ENCODE results near the gene POC5. TPM values are rescaled to one million over a fixed set of nuclear protein-coding genes. Genes with fewer than 3 reads are reported as not detected.

POC5 gene
- total RNA-seq, 1 donor from 2014 or later: 19.0 TPM

DNA sequence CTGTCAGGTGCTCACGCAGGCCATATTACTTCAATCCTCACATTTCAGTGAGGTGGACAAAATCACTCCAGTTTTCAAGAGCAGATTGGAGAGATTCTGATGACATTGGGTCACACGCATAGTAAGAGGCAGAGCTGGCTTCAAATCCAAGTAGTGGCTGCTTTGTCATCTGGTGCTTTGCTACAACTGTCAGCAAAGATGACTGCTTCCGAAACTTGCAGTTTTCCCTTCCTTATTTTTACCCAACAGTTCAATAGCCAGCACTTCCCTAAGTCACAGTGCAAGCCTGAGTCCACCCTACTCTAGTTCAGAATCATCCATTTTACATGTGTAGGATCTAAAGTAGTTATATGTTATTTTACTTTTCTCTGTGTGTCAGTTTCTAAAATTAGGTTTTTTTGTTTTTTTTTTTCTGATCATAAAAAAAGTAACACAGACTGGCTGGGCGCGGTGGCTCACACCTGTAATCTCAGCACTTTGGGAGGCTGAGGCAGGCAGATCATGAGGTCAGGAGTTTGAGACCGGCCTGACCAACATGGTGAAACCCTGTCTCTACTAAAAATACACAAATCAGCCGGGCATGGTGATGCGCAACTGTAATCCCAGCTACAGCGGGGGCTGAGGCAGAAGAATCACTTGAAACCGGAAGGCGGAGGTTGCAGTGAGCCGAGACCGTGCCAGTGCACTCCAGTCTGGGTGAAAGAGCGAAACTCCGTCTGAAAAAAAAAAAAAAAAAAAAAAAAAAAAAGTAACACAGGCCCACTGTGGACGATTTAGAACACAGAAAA is 56.4 kb downstream of the POC5 start:
- no peak for DNase-seq (ENCODE audit: low spot score)

DNA sequence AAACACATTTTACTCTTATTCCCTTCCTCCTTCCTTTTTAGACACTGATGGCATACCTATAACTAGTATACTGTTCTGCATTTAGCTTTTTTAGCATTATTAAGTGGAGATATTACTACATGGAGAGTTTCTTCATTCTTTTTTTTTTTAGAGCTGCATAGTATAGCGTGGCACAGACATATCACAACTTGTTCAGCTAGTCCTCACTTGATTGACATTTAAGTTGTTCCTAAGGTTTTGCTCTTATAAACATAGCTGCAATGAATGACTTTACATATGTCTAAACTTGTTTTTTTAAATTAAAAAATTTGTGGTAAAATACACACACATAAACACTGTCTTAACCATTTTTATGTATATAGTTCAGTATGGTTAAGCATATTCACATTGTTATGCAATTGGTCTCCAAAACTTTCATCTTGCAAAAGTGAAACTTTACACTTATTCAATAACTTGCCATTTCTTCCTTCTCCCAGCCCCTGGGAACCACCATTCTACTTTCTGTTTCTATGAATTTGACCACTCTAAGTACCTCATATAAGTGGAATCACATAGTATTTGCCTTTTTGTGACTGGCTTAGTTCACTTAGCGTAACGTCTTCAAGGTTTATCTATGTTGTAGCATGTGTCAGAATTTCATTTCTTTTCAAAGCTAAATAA is 57.3 kb downstream of the POC5 start:
- DNase-seq (ENCODE audit: low spot score): no peak

DNA sequence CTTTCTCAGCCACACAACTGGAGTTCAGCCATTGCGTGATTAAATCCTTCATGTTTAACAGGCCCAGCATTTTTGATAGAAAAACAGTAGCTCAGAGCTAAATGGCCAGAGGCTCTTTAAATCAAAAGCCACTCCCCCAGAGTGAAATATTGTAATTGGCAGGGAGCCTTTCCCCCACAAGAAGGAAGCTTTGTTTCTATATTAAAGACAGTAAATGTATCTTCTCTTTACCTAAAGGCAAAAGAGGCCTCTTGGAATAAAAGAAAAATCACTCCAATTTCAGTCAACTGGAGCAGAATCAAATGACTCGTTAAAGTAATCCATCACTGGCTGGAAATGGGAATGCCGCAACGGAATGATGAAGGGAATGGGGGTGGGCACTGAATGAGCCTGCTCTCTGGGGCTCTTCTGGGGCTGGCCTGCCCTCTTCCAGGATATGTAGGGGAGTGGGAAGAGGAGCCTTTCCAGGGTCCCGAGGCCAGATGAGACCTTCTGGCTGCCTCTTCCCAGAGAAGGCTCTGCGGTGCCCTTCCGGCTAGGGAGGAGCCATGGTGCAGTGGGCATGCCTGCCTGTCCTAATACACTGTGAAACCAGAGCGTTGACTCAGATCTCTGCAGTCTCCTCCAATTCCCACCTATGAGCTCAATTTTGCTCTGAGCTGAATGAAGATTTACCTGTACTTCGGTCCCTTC is 60.8 kb downstream of the POC5 start:
- peak; percentile 54 for DNase-seq (ENCODE audit: low spot score)

DNA sequence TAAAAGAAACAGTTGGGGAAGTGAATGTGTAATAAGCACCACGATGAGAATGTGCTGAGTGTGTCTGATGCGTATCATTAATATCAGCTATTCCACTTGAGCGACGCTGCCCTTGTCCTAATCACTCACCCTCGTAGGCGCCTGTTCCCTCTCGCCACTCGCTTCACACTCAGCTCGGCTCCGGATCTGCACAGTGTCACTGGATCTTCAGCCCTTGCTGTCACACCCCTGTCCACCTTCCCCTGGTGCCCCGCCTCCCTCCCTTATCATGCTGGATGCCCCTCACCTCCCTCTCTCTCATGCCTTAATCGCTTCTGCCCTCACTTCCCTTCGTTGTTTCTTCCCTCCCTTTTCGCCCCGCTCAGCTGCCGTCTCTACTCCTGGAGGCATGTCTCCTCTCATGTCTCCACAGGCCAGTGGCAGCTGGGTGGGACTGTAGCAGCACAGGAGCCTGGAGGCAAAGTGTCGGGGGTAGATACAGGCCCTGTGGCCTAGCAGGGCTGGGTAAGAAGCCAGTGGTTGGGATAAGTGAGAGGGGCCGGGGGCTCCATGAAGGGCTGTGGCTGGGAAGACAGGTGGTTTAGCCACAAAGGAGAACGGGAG is 62.4 kb downstream of the POC5 start:
- peak; percentile 56 for DNase-seq (ENCODE audit: low spot score)

DNA sequence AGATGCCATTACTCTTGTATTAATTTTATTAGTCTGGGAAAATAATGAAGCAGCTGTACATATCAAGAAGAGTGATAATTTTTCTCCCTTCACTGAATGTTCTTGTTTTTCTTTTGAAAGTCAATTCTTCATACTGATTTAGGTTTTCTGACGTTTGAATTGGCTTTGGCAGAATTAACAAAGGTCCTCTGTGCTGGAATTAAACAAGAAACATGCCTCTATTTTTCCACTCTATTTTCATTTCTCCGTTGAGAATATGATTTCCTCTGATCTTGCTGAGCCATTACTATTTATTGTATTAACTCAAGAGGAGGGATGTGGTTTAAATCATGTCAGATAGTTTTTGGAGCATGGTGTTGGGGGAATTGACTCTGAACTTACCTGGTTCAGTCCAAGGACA is 63.7 kb downstream of the POC5 start:
- DNase-seq (ENCODE audit: low spot score): no peak

DNA sequence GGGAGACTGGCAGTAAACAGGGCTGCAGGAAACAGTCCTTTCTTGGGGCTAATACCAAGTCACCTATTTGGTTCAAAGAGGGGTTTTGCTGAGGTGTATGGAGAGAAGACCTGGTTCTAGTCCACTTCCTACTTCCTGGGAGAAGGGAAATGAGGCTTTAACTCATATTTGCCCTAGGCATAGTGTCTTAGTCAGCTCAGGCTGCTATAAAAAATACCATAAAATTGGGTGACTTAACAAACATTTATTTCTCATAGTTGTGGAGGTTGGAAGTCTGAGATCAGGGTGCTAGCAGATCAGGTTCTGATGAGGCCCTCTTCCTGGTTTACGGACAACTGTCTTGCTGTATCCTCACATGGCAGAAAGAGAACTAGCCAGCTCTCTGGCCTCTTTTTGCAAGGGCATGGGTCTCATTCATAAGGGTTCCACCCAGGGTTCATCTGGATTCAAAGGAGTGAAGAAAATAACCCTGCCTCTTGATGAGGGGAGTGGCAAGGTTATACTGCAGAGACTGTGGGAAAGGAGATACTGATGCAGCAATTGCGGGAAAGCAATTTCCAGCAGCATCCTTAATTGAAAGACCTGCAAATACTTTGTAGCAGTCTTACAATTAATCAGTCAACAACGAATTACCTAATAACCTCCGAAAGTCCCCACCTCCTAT is 65.5 kb downstream of the POC5 start:
- DNase-seq (ENCODE audit: low spot score): no peak

DNA sequence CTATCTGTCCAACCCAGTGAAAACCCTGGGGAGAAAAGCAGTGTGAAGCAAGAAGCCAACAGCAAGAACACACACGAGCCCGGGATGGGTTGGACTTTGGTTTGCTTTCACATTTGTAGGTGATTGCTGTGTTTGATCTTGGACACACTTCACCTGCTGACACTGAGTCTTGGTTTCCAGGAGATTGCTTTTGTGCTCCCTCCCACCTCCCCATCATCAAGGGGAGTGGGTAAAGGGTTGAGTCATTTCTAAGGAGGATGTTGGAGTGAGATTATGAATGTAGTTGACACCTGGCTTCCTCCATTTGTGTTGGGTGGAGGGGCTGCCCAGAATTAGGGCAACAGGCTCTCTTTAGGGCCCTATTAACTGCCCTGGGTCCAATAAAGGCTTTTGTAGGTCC is 68.5 kb downstream of the POC5 start:
- DNase-seq (ENCODE audit: low spot score): no peak

DNA sequence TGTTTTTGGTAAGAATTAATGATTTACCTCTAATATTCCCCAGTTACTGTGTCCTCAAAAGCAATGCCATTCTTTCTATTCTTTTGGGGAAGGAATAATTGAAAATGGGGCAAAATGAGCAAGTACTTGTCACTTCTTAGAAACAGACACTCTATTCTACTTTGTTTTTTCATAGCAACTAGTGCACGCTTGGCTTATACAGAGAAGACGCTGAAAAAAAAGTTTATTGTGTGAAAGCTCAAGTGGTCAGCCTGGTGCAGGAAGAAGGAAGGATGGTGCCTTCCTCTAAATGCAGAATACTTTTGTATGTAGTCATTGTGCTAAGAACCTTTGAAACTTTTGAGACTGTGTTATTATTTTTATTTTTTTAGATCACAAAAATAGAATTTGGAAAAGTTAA is 76.4 kb downstream of the POC5 start:
- no peak for DNase-seq (ENCODE audit: low spot score)

DNA sequence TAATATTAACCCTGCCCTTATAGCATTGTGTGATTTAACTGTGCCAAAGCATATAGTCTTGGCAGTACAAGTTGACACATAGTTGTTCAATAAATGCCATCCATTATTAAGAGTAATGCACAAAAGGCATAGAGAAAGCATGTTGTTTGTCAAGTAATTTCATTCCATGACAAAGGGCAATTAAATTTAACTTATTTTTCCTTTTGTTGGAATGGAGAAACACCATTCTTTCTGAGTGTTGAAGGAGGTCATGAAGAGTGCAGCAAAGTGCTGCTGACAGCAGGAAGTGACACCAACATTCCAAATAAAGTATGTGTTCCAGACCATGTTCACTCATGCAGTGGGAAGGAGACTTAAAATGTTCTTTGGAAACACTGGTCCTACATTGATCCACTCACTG is 76.8 kb downstream of the POC5 start:
- no peak for DNase-seq (ENCODE audit: low spot score)

DNA sequence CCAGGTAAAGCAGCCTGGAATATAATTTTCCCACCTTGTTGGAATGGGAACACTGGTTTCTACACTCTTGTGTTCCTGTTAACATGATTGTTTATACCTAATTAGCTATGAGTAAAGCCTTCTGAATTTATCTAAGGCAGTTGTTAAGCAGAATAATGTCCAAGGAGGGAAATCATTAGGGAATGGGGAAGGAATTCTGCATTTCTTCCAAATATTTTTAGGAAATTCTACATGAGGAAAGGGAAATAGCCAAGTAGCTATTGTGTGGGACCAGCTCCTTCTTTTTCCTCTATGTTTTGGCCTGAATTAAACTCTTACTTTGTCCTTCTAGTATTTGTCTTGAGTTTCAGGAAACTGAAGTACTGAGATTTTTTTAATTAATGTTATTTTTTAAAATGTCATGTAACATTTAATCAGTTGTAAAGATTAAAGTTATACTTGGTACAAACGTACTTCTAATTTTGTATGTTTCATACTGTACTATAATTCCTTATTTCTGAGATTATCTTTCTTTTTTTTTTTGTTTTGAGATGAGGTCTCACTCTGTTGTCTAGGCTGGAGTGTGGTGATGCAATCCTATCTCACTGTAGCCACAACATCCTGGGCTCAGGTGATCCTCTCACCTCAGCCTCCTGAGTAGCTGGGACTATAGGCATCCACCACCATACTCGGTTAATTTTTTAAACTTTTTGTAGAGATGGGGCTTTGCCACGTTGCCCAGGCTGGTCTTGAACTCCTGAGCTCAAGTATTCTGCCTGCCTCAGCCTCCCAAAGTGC is 77.5 kb downstream of the POC5 start:
- no peak for DNase-seq (ENCODE audit: low spot score)

DNA sequence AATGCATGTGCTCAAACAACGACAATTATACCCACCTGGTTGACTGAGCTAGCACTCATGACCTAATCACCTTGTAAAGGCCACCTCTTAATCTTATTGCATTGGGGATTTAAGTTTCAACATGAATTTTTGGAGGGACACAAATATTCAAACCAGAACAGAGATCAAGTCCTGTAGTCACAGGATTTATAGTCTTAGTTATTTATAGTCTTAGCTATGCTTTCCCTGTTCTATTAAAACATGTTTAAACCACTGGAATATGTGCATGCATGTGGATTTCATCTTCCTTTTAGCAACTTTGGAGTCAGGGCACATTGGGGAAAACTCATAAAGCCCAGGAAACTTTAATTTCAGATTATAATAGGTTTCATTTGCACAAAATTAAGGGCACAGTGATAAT is 79.3 kb downstream of the POC5 start:
- DNase-seq (ENCODE audit: low spot score): peak; percentile 55

DNA sequence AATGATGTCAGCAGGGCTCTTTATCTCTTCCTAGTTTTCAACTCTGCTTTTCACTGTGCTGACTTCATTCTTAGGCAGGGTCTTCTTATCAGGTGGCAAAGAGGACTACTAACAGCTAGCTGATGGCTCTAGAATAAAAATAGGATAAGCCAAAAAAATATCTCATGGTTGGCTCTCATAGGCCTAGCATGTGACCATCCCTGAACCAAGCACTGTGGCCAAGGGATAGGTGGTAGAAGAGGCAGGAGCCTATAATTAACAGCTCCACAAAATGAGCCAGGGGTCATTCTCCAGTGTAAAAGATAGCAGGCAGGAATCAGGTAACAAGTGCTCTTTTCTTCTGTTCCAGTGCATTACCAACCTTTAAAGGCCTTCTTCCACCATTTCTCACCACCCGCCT is 84.9 kb downstream of the POC5 start:
- no peak for DNase-seq (ENCODE audit: low spot score)

DNA sequence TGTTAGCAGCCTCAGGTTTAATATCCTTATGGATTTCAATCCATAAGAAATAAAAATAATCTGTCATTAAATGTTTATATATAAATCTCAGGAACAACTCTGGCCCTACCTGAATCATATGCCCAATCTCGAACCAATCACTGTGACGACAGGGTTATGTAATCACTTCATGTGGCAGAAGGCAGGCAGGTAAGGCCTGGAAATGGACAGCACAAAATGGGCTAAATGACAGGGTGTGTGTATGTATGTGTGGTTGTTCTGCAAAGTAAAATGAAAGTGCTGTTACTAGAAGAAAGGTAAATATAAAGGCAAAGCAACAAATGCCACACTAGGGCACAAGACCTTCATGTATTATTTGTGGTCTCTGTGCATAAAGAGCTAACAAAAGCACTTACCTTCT is 86.4 kb downstream of the POC5 start:
- DNase-seq (ENCODE audit: low spot score): no peak

DNA sequence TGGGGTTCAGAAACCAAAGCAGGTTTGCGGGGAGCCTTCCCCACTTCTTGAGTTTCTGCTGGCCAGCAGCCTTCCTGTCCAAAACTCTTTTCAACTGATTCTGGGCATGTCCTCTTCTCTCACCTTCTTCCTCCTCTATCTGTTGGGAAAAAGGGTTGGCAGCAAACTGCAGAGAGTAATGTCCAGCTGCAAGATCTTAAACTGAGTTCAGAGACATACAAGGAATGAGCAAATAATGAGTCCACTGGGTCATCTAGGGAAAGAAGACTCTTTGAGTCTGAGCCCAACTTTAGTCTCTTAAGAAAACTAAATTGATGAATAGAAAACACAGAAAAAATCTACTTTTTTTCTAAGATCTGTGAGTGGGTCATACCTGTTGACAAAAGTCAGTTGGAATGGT is 89.4 kb downstream of the POC5 start:
- no peak for DNase-seq (ENCODE audit: low spot score)

DNA sequence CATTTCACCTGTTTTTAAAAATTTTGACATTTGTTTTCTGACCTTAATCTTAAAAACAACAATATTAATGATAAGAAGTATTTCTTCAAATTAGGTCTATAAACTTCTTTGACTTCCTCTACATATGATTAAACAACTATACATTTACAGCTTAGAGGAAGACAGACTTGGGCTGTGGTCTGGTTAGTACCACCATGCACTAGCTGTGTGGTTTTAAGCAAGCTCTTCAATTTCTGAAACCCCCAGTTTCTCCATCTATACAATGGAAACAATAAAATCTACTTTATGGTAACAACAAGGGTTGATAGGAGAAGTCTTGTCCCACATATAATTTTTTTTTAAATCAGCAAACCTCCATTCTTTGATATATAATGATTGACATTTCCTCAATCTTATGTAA is 90.3 kb downstream of the POC5 start:
- no peak for DNase-seq (ENCODE audit: low spot score)

Other genes with a start within 250 kb of the POC5 start
- 27.4 TPM for gene CERT1, start 205.8 kb downstream of the POC5 start, total RNA-seq (ENCODE audit: insufficient read depth, low replicate concordance)
- 82.8 TPM for gene POLK, start 205.5 kb downstream of the POC5 start, total RNA-seq (ENCODE audit: insufficient read depth, low replicate concordance)
- gene ANKDD1B, start 106.0 kb downstream of the POC5 start, total RNA-seq (ENCODE audit: insufficient read depth, low replicate concordance): 6.0 TPM